Panc1 (cell line): ENCODE data around the gene OR5B21.

ENCODE experiments used
- CTCF ChIP-seq: fragments of 450-650 bp; IDR thresholded peaks from 2 replicates; pipeline ENCODE4 v1.5.1; 2017; ENCODE audit warnings: mild to moderate bottlenecking
- POLR2AphosphoS5 ChIP-seq: IDR thresholded peaks from 2 replicates; pipeline ENCODE4 v1.6.1; 2012; ENCODE audit warnings: mild to moderate bottlenecking, low read depth, low read length, moderate library complexity
- REST ChIP-seq, 2 experiments: IDR thresholded peaks; 2 replicates each; pipeline ENCODE4 v1.6.1; 2011 to 2012; ENCODE audit warnings: low read depth in 2 of 2, control low read depth in 1 of 2, low read length in 1 of 2, mild to moderate bottlenecking in 1 of 2, moderate library complexity in 1 of 2; ENCODE audit not compliant: insufficient read depth in 1 of 2
- TCF7L2 ChIP-seq: IDR thresholded peaks from 2 replicates; pipeline ENCODE4 v1.6.1; 2011; ENCODE audit warnings: mild to moderate bottlenecking, low read depth, low read length, inconsistent platforms

- TF ChIP-seq CTCF: no peak
- no peak for TF ChIP-seq POLR2AphosphoS5
- no peak for TF ChIP-seq REST (IDR thresholded peaks at IDR 0.05; ENCODE audit: insufficient read depth in 1 of 2, low read depth in 2 of 2, low read length in 1 of 2)
- TF ChIP-seq TCF7L2: no peak
These were observed 2.1 kb downstream of the OR5B21 start for GRCh38 chr11:58505849-58506248.
